HG03457 (cell line): ENCODE measurements around the gene IQCN.

ENCODE experiments used
- ATAC-seq: cut with Tn5 transposase; IDR thresholded peaks from one replicate; pipeline ENCODE4 v1.9.1; 2021; ENCODE audit warnings: moderate number of reproducible peaks; ENCODE audit not compliant: unreplicated experiment

The IQCN gene

DNA sequence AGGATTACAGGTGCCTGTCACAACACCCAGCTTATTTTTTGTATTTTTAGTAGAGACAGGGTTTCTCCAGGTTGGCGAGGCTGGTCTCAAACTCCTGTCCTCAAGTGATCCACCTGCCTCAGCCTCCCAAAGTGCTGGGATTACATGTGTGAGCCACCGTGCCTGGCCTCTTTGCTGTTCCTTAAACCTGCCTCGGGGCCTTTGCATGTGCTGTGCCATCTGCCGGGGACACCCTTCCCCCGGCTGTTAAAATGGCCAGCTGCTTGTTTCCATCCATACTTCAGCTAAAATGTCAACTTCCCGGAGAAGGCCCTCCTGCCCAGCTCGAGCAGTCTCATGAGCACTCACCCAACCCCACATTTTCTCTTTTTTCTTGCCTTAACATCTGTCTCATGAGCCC is 29.0 kb downstream of the IQCN start:
- ATAC-seq = no peak

DNA sequence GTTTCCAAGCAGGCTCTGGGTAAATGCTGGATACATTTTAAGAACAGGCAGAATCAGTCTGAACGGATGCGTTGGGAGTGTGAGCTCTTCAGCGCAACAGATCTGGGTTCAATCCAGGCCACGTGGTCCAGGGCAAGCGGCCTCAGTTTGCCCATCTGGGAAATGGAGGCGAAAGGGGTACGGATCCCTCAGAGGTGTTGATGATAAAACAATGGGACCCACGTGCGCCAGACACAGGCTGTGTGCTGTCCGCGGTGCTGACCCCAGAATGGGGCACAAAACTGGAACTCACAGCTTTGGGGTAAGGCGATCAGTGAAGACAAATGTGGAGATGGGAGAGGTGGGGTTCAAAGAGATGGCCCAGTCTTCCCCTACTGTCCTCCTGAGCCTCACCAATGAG is 34.9 kb downstream of the IQCN start:
- no peak for ATAC-seq

DNA sequence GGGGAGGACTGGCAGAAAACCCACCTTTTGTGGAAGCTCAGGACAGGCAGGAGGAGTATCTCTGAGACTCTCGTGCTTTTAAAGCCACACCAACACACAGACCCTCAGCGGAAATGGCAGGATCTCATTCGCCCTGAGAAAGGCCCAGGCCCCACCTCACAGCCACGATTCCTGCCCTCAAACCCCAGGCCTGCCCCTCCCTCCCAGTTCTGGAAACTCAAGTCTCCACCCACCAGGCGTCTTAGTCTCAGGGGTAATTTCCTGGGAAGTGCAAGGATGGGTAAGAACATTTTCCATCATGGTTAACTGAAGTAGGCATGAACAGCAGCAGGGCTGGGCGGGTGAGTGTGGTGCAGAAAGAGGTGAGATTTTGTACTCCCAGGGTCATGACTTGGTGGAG is 40.1 kb downstream of the IQCN start:
- ATAC-seq = no peak

DNA sequence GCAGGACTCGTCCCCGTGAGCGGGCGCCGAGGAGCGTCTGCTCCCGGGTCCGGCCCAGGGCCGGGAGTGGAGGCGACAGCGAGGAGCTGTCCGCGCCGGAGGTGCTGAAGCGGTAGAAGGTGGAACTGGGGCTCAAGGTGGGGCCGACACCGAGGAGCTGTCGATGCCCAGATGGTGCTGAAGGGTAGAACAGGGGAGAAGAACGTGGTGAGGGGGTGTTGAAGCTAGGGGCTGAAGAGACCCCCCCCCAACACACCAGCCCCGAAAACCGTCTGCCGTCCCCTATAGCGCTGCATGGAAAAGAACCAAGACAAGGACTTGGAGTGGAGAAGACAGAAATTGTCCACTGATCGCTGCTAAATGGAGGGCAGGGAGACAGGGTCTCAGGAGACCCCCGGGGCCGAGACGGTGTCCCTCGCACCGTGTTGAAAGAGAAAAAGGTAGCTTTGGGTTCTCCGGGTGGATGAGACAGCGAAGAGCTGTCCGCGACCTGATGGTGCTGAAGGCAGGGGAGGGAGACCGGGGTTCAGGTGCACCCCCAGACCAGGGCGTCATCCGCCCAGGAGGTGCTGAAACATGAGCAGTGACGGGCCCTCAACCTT is 40.9 kb downstream of the IQCN start:
- no peak for ATAC-seq

DNA sequence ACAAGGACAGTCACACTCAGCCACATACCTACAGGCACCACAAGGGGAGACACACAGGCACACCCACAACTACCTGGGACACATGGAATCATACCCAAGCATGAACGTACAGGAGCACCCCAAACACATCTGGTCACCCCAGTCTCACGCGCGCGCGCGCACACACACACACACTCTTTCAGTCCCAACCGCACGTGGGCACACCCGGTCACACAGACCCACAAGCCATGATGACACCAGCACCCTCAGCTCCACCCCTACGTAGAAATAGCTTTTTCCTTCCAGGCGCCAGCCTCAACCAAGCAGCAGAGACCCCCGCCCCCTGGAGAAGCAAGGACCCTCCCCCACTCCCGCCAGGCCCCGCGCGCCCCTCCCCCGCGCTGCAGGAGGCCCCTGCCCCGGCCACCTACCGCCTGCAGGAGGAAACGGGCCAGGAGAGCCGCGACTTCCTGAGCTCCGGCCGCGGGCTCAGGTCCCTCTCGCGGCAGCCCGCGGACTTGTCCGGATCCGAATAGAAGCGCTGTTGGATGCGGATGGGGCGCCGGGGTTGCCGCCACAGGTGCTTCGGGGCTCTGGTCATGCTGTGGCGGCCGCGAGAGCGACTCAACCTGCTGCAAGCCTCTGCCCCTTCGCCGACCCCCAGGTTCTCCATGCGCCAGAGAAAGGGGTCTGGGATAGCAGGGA is 41.6 kb downstream of the IQCN start:
- no peak for ATAC-seq

DNA sequence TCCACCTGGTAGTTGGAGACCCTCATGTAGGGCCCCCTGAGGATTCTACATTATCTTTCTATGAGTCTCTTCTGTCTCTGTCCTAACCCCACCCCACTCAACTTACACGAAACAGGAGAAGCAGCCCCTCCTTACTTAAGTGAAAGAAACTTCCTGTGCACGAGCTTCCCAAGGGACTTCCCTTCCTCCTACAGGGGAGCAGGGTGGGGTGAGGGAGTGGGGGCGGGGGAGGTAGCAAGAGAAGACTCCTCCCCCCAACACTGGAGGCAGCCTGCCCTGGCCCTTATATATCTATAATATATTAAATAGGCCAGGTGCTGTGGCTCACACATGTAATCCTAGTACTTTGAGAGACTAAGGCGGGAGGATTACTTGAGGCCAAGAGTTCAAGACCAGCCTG is 42.5 kb downstream of the IQCN start:
- no peak for ATAC-seq

DNA sequence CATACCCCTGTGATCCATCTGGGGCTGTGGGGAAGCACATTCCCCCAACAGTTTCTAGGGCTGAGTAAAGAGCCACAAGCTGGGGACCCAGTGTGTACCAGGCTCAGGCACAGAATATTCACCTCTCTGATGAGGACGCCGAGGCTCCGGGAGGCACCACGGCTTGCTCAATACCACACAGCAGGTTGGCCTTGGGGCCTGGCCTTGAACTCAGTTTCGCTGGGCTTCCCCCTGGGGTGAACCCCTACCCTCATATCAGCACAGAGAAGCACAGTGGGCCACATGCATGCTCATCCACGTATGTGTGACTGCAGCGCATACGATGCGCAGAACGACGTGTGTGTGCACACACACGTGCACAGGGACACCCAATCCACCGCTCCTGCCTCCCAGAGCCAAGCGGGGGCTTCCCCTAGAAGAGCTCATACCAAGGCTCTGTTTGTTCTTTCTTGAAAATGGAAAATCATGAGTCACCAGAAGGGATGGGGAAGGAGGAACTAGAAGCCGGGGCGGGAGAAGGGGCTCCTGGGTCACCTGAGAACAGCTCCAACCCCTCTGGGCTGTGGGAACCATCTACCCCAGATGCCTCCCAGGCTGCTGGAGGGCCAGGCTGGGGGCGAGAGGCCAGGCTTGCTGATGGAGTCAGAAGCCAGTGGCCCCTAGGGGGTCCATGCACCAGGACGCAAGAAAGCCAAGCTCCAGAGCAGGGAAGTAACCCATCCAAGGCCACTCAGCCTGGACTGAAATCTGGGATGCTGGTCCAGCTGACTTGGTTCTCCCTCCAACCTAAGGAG is 43.1 kb downstream of the IQCN start:
- ATAC-seq = no peak

DNA sequence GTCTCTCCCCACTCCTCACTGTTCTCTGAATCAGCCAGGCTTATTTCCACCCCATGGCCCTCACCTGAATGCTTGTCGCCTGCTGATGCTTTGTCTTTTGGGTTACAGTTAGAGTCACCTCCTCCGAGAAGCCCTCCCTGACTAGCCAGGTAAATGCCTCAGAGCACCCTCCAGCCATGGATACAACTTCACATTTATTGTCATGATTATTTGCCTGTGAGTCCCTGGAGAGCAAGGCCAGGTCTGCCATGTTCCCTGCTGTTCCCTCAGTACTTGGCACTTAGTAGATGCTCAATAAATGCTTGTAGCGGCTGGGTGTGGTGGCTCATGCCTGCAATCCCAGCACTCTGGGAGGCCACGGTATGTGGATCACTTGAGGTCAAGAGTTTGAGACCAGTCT is 44.3 kb downstream of the IQCN start:
- ATAC-seq = no peak

DNA sequence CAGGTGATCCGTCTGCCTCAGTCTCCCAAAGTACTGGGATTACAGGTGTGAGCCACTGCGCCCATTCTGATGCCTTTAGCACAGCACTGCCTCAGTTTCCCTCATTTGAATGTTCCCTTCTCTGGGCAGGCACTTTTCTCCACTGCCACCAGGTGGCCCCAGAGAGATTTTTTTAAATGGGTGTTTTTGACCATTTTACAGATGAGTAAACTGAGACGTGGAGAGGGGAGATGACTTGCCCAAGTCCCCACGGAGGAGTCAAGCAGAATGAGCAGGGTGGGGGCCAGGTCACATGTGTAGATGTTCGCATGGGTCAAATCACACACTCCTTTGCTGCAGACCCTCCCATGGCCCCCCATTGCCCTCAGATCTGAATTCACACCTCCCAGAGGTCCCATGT is 44.8 kb downstream of the IQCN start:
- ATAC-seq = no peak

DNA sequence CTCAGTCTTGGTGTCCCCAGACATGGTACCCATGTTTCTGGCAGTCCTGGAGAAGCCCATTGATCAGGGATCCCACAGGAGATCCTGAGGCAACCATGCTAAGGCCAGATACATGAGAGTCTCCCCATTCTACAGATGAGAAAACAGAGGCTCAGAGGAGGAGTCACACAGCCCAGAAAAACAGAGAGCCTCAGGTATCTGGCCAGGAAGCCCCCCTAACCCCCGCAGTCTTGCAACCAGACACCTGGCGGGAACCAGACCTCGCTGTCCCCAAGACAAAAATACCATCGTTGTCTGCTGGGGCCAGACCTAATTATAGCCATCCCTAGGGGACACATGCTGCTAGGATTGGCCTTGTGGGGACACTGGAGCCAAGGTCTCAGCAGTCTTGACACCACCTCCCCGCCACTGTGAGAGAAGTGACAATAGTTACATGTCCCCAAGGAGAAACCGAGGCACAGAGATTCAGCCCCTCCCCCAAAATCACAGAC is 46.4 kb downstream of the IQCN start:
- no peak for ATAC-seq

DNA sequence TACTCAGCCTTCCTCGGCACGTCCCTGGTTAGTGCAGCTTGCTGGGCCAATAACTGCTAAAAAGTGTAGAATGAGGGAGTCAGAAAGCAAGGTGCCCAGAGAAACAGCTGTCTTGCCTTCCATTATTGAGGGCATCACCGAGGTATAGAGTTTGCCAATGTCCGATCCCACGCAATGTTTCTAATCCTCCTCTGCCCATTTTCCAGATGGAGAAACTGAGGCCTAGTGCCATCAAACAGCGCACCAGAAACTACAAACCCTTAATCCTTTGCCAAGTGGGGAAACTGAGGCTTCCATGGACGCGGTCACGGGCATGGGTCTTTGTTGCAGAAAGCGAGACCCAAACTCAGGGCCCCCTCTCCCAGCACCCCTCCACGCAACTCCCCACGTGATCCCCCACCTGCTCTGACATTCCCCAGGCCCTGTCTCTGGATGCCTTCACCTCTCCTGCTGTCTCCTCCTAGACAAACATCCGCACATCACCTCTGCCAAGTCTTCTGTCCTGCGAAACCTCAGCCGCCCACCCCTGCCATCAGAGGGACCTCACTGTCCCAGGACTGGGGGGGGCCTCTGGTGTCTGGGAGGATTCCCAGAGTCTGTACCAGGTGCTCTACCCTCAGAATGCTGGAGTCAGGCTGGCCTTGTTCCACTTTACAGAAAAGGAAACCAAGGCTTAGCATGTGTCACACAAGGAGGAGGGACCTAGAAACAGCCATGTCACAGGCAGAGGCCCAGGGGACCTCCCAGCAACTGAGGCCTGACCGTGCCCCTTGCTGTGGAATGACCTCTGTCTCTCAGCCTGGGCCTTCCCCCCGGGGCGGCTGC is 47.1 kb downstream of the IQCN start:
- no peak for ATAC-seq

DNA sequence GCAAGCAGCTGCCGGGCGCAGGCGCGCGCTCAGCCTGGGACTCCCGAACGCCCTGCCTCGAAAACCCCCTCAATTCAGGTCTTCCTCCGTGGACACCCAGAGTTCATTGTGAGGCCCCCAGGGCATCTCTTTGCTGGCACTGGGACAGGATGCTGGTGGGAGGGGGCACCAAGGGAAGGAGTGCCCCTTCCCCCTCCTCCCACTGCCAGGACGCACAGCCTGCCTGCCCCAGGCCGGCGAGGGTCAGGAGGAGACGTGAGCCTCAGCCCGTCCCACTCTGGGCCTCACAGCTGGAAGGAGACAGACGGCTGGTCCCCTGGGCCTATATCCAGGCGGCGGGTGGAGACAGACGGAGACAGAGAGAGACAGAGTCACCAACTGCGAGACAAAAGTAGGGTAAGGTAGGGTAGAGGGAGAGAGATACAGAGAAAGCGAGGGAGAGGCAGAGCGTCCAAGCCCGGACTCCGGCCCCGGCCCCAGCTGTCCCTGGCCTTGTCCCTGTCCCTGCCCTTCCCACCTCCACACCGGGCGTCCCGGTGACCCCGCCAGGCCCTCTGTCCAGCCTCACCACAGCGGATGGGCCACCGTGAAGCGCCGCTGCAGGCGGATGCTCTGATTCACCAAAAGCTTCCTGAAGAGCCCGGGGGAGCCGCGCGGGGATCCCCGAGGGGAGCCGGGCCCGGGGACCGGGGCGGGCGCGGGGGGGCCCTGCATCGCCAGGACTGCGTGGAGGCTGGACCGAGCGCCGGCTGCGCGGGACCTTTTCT is 48.4 kb downstream of the IQCN start, which contains the start of gene PDE4C:
PDE4C (minus strand) TSS at position 737 of the 767 bp plus-strand sequence; CDS start at position 714, 23 bp downstream.
- ATAC-seq = no peak

DNA sequence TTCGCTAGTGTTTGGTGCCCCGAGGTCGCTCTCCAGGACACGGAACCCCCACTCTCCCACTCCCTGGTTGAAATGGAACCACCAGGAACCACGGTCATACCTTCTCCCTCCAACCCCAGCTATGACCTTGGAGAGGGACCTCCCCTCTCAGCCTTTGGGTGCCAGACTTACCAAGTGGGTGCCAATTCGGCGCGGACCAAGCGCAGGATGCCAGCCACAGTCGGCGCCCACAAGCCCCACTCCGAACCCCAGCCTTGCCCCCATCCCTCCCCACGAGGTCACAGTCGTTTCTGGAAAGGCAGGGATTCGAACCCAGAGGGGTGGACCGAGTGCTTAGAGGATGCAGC is 48.9 kb downstream of the IQCN start:
- ATAC-seq = no peak

DNA sequence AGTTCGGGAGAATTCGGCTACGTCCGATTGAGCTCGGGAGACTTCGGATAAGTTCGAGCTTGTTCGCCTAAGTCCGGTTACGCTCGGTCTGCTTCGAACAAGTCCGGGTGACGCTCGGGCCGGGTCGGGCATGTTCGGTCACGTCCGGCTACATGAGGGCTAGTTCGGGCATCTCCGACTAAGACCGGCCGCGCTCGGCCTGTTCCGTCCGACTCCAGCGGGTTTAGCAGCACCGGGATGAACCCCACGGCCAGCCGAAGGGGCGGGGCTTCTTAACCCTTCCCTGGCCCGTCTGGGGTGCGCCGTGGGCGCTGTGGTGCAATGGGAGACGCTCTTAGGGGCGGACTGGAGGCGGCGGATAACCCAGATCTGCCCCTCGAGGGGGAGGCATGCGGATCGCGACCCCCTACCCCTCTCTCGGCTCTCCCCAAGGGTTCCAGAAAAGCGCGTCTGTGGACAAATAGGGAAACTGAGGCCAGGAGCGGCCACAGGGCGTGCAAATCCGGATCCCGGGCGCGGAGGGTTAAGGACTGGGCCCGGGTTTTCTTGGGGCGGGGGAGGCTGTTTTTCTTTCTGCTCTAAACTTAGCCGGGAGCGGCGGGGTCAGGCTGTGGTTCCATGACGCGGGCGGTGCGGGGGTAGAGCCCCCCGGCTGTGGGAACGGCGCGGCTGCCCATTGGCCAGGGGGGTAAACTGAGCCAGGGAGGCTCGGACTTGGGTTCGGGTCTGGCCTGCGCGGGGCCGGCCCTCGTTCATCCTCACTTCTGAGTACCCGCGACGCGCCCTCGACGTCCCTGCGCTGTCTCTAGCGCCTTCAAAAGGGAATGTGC is 49.5 kb downstream of the IQCN start:
- peak; percentile 84 for ATAC-seq

DNA sequence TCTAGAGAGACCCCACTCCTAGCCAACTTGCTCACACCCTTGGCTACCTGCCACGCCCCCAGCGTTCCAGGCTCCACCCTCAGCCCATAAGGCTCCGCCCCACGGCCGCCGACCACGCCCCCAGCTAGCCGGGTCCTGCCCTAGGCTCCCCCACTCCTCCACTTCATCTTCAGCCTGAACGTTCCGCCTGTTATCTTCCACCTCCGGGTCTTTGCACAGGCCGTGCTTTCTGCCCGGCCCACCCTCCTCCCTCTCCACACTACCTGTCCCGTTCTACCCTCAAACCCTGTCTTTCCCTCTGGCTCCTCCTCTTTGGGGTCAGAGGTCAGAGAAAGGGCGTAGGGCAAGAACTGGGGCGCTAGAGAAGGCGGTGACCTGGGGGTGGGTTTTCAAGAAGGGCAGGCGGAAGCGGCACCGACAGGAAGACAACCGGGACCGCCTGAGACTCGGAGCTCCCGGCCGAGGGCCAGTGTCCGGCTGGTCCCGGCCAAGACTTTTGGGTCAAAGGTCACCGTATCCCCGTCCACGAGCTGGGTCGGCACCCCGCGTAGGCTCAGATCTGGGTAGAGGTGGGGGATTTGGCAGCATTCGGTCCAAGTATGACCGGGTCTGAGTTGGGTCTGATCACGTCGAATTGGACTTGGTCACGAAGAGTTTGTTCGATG is 50.3 kb downstream of the IQCN start:
- ATAC-seq = no peak

DNA sequence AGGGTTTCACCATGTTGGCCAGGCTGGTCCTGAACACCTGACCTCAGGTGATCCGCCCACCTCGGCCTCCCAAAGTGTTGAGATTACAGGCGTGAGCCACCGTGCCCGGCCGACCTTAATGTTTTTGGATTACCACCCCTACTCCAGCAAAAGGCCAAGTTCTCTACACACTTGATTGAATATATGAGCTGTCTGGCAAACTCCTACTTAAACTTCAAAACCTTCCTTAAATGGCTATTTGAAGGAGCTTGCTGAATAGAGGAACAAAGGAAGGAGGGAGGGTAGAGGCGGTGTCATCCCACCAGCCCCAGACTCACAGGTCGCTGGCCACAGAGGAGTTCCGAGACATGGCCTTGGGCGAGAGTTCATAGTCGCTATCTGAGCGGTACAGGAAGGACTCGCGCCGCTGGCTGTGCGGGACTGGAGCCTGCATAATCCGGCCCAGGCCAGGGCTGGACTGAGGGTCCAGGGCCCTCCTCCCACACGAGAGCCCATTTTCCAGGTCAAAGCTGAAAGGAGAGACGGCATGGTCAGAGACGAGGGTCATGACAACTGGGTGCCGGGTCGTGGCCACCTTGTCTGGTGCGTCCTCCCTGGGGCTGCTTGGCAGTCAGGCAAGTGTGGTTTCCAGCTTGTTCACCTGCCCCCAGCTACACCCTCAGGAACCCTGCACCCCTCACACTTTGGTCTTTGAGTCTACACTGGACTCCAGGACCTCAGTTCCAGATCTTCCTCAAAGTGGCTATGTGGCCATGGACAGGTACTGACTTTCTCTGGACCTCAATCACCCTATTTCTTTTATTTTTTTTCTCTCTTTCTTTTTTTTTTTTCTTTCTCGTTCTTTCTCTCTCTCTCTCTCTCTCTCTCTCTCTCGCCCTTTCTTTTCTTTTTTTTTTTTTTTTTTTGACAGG is 52.2 kb downstream of the IQCN start:
- no peak for ATAC-seq

DNA sequence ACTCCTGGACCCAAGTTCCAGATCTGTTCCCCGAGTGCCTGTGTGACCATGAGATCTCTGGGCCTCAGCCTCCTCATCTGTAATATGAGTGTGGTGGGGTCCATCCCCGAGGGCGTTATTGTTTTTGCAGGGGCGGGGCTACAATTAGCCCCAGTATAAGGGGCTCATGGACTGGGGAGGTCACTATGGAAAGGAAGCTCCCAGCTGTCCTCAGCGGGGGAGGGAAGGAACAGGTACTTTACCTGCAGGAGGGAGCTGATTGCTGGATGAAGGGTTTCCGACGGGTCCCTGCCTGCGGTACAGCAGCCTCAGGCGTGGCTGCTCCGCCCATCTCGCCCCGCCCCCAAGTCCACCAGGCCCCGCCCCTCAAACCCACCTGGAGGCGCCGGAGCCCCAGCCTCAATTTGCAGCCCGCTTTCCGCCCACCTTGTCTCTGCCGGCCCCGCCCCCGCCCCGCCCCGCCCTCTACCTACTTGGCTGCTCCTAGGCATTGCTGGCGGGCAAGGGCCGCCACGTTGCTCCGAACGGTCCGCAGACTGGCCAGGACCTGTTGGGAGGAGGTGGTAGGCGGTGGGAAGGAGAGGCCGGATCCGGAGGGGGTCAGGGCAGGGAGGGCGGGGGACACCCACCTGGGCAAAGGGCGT is 53.5 kb downstream of the IQCN start:
- no peak for ATAC-seq
